HCT116 (cell line): ENCODE results near the gene GDNF. TPM values are rescaled to one million over a fixed set of nuclear protein-coding genes. Genes with fewer than 3 reads are reported as not detected.

ENCODE experiments used
- ATAC-seq: fragments of 200-7000 bp; cut with Tn5 transposase; 2 replicates; pipeline ENCODE4 v1.9.1; 2020; ENCODE audit warnings: mild to moderate bottlenecking, moderate library complexity
- Bru-seq: library from RNA; stranded (reverse); fragments of 400-500 nt; gene quantifications from one replicate; lab custom pipeline; 2021; lab: Mats Ljungman, UMichigan
- BruChase-seq, 2 experiments: library from RNA; stranded (reverse); fragments of 400-500 nt; gene quantifications; one replicate each; lab custom pipeline; 2021; lab: Mats Ljungman, UMichigan
- BruUV-seq: library from RNA; stranded (reverse); fragments of 400-500 nt; replicated peaks from 2 replicates; lab custom pipeline; 2021; lab: Mats Ljungman, UMichigan
- CTCF ChIA-PET: fragments of 300-600 bp; sonication (Branson Sonifier 250); formaldehyde crosslinking; loops from one replicate; lab custom pipeline; 2021; ENCODE audit warnings: antibody characterized with exemption; lab: Charles Lee
- POLR2A ChIA-PET: fragments of 300-600, 350-600 bp; sonication (Branson Sonifier 250); formaldehyde crosslinking; loops from one replicate; lab custom pipeline; 2021; ENCODE audit warnings: antibody characterized with exemption; lab: Charles Lee
- RAD21 ChIA-PET, 2 experiments: fragments of 300-600 bp; sonication (Branson Sonifier 250); formaldehyde crosslinking; loops; one replicate each; lab custom pipeline; 2023; ENCODE audit warnings: low total read pairs in 2 of 2; ENCODE audit not compliant: uncharacterized antibody in 2 of 2, unreplicated experiment in 2 of 2, low non-redundant PET in 1 of 2; lab: Charles Lee
- DNase-seq: peaks from one replicate; pipeline ENCODE4 v3.0.0-alpha.2; 2010; ENCODE audit warnings: low read depth, low spot score
- H2AFZ ChIP-seq: fragments of 200-600 bp; shearing (Covaris generic), sonication (generic); 2 replicates; pipeline ENCODE4 v1.6.1; 2017; ENCODE audit warnings: low read depth, mixed run types, mixed read lengths, antibody characterized with exemption, low read length; ENCODE audit not compliant: poor library complexity, severe bottlenecking
- H3K27ac ChIP-seq: 2 replicates; pipeline ENCODE4 v1.5.1; 2012; ENCODE audit warnings: low read depth, low read length
- H3K27me3 ChIP-seq: fragments of 200-600 bp; sonication (generic); 2 replicates; pipeline ENCODE4 v1.6.1; 2016; ENCODE audit warnings: mixed run types, low read length, mixed read lengths; ENCODE audit not compliant: insufficient read depth
- H3K36me3 ChIP-seq, 2 experiments: fragments of 200-500 bp in 1 of 2; fragments of 200-600 bp in 1 of 2; sonication (Bioruptor generic) in 1 of 2; sonication (generic) in 1 of 2; 2 replicates each; pipeline versions ENCODE4 v1.5.1 to v1.6.1; 2014 to 2016; ENCODE audit warnings: low read length in 2 of 2, inconsistent platforms in 1 of 2, mixed read lengths in 1 of 2, mixed run types in 1 of 2; ENCODE audit not compliant: insufficient read depth in 2 of 2, control insufficient read depth in 1 of 2
- H3K4me1 ChIP-seq, 2 experiments: fragments of 200-600 bp in 1 of 2; sonication (generic) in 1 of 2; 2 replicates each; pipeline versions ENCODE4 v1.5.1 to v1.6.1; 2012 to 2017; ENCODE audit warnings: low read length in 2 of 2, inconsistent platforms in 1 of 2, mild to moderate bottlenecking in 1 of 2, mixed read lengths in 1 of 2, mixed run types in 1 of 2, moderate library complexity in 1 of 2; ENCODE audit not compliant: insufficient read depth in 2 of 2, control insufficient read depth in 1 of 2
- H3K4me2 ChIP-seq: fragments of 200-600 bp; sonication (generic); 2 replicates; pipeline ENCODE4 v1.6.1; 2017; ENCODE audit warnings: mixed run types, low read length, mixed read lengths
- H3K4me3 ChIP-seq, 2 experiments: fragments of 200-600 bp in 1 of 2; sonication (generic) in 1 of 2; replicated peaks in 1 of 2; 2 replicates each; pipeline ENCODE4 v1.5.1; 2011 to 2016; ENCODE audit warnings: low read length in 2 of 2, control low read depth in 1 of 2, low read depth in 1 of 2, mild to moderate bottlenecking in 1 of 2, mixed read lengths in 1 of 2, mixed run types in 1 of 2
- H3K79me2 ChIP-seq: fragments of 200-600 bp; sonication (generic); 2 replicates; pipeline ENCODE4 v1.6.1; 2017; ENCODE audit warnings: mild to moderate bottlenecking, mixed run types, low read length, moderate library complexity, mixed read lengths; ENCODE audit not compliant: insufficient read depth
- H3K9ac ChIP-seq: fragments of 200-600 bp; sonication (generic); 2 replicates; pipeline ENCODE4 v1.6.1; 2016; ENCODE audit warnings: low read length, mixed read lengths
- H3K9me2 ChIP-seq: fragments of 200-600 bp; sonication (generic), shearing (Covaris generic); 2 replicates; pipeline ENCODE4 v1.6.1; 2017; ENCODE audit warnings: mixed run types, mild to moderate bottlenecking, moderate library complexity; ENCODE audit not compliant: insufficient read depth
- H3K9me3 ChIP-seq, 2 experiments: fragments of 200-500 bp in 1 of 2; fragments of 200-600 bp in 1 of 2; sonication (Bioruptor generic) in 1 of 2; sonication (generic) in 1 of 2; 2 replicates each; pipeline ENCODE4 v1.6.1; 2014 to 2017; ENCODE audit warnings: low read length in 2 of 2, mixed read lengths in 2 of 2, inconsistent platforms in 1 of 2, low read depth in 1 of 2, mild to moderate bottlenecking in 1 of 2, mixed run types in 1 of 2, moderate library complexity in 1 of 2; ENCODE audit not compliant: control insufficient read depth in 1 of 2, insufficient read depth in 1 of 2
- H4K20me1 ChIP-seq: fragments of 200-600 bp; sonication (generic), shearing (Covaris generic); 2 replicates; pipeline ENCODE4 v1.6.1; 2017; ENCODE audit warnings: mixed run types, mild to moderate bottlenecking, moderate library complexity; ENCODE audit not compliant: insufficient read depth
- CBX3 ChIP-seq: IDR thresholded peaks from 2 replicates; pipeline ENCODE4 v1.6.1; 2012; ENCODE audit warnings: low read depth
- CEBPB ChIP-seq: IDR thresholded peaks from 2 replicates; pipeline ENCODE4 v1.6.1; 2012; ENCODE audit warnings: low read depth
- EGR1 ChIP-seq: IDR thresholded peaks from 2 replicates; pipeline ENCODE4 v1.6.1; 2012; ENCODE audit warnings: low read depth
- ELF1 ChIP-seq: IDR thresholded peaks from 2 replicates; pipeline ENCODE4 v1.6.1; 2012; ENCODE audit warnings: low read depth, borderline replicate concordance
- EZH2phosphoT487 ChIP-seq: fragments of 200-600 bp; IDR thresholded peaks from 2 replicates; pipeline ENCODE4 v1.6.1; 2018; ENCODE audit warnings: antibody characterized with exemption, borderline replicate concordance
- FOSL1 ChIP-seq: IDR thresholded peaks from 2 replicates; pipeline ENCODE4 v1.6.1; 2012; ENCODE audit warnings: low read depth
- JUND ChIP-seq: IDR thresholded peaks from 2 replicates; pipeline ENCODE4 v1.6.1; 2012
- POLR2A ChIP-seq: IDR thresholded peaks from 2 replicates; pipeline ENCODE4 v1.7.0; 2011; ENCODE audit warnings: borderline replicate concordance; ENCODE audit not compliant: insufficient read depth, insufficient read length; ENCODE audit errors: extremely low read depth
- POLR2AphosphoS5 ChIP-seq: IDR thresholded peaks from 2 replicates; pipeline ENCODE4 v1.6.1; 2011; ENCODE audit warnings: mild to moderate bottlenecking, low read depth, low read length, moderate library complexity
- RAD21 ChIP-seq: IDR thresholded peaks from 2 replicates; pipeline ENCODE4 v1.6.1; 2012; ENCODE audit warnings: low read depth, mild to moderate bottlenecking
- SP1 ChIP-seq: IDR thresholded peaks from 2 replicates; pipeline ENCODE4 v1.6.1; 2012; ENCODE audit warnings: low read depth
- TCF7L2 ChIP-seq: IDR thresholded peaks from 2 replicates; pipeline ENCODE4 v1.7.0; 2011; ENCODE audit warnings: borderline replicate concordance, inconsistent platforms; ENCODE audit not compliant: insufficient read depth, insufficient read length; ENCODE audit errors: extremely low read depth
- YY1 ChIP-seq: IDR thresholded peaks from 2 replicates; pipeline ENCODE4 v1.6.1; 2011; ENCODE audit warnings: low read length, low read depth, moderate library complexity, mild to moderate bottlenecking; ENCODE audit not compliant: insufficient replicate concordance; ENCODE audit errors: extremely low read depth
- ZFX ChIP-seq: fragments of 450-650 bp; IDR thresholded peaks from 2 replicates; pipeline ENCODE4 v1.6.1; 2017
- intact Hi-C: fragments of 100-400 bp; cut with micrococcal nuclease; formaldehyde crosslinking; loops from 2 replicates; pipeline ENCODE4 v1.10.0; 2022
- long read RNA-seq: library from polyadenylated mRNA; unstranded; transcript quantifications from one replicate; pipeline ENCODE4 v2.0.0, GENCODE V29; 2021; ENCODE audit not compliant: unreplicated experiment
- polyA plus RNA-seq: library from polyadenylated mRNA; unstranded; fragments of >200 nt; gene quantifications from 2 replicates; pipeline ENCODE4 v1.2.1, GENCODE V29; 2012; ENCODE audit warnings: missing spikeins
- total RNA-seq: library from RNA; stranded (reverse); gene quantifications from one replicate; pipeline ENCODE4 v1.2.1, GENCODE V29; 2021; ENCODE audit not compliant: unreplicated experiment
- TF ChIP-seq, protein P1 (sequence below): IDR thresholded peaks from 2 replicates; pipeline ENCODE4 v1.6.1; 2011; ENCODE audit warnings: mild to moderate bottlenecking, low read length, moderate library complexity; ENCODE audit not compliant: insufficient replicate concordance; ENCODE audit errors: extremely low read depth
- TF ChIP-seq, protein P2 (sequence below): IDR thresholded peaks from 2 replicates; pipeline ENCODE4 v1.6.1; 2012
- TF ChIP-seq, protein P3 (sequence below), 3 experiments: fragments of 200-600 bp in 1 of 3; sonication (generic) in 1 of 3; IDR thresholded peaks in 2 of 3; conservative IDR thresholded peaks in 1 of 3; 2 replicates each; pipeline ENCODE4 v1.5.1; 2012 to 2017; ENCODE audit warnings: low read depth in 2 of 3, low read length in 2 of 3, antibody characterized with exemption in 1 of 3, borderline replicate concordance in 1 of 3, control low read depth in 1 of 3, mild to moderate bottlenecking in 1 of 3, mixed read lengths in 1 of 3, mixed run types in 1 of 3, moderate library complexity in 1 of 3; ENCODE audit not compliant: insufficient read depth in 1 of 3

Gene GDNF
- total RNA-seq (not detected), Bru-seq, nascent RNA (not detected), BruChase-seq, experiment 1, labeled RNA remaining after a 6-hour chase (not detected), BruChase-seq, experiment 2, labeled RNA remaining after a 2-hour chase (not detected)
- polyA plus RNA-seq, result not detected in 2 replicates
- long read RNA-seq, result 0 reads

GRCh38 chr5:37839407-37840052 is at the start of gene GDNF:
Gene GDNF, minus strand, starts transcription at chr5:37840041. Its CDS starts 5,245 bp downstream, at chr5:37834796.
- H2AFZ ChIP-seq, result no peak within 1 kb of the TSS
- no peak for TF ChIP-seq CEBPB
- TF ChIP-seq, protein P1, sequence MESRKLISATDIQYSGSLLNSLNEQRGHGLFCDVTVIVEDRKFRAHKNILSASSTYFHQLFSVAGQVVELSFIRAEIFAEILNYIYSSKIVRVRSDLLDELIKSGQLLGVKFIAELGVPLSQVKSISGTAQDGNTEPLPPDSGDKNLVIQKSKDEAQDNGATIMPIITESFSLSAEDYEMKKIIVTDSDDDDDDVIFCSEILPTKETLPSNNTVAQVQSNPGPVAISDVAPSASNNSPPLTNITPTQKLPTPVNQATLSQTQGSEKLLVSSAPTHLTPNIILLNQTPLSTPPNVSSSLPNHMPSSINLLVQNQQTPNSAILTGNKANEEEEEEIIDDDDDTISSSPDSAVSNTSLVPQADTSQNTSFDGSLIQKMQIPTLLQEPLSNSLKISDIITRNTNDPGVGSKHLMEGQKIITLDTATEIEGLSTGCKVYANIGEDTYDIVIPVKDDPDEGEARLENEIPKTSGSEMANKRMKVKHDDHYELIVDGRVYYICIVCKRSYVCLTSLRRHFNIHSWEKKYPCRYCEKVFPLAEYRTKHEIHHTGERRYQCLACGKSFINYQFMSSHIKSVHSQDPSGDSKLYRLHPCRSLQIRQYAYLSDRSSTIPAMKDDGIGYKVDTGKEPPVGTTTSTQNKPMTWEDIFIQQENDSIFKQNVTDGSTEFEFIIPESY, result no peak
- TF ChIP-seq EZH2phosphoT487, result no peak
- no peak for TF ChIP-seq RAD21
- TF ChIP-seq ZFX, result no peak
- no peak for TF ChIP-seq SP1
- TF ChIP-seq TCF7L2, result no peak
- TF ChIP-seq POLR2A, result no peak
- TF ChIP-seq EGR1, result no peak
- no peak for TF ChIP-seq JUND
- TF ChIP-seq YY1, result no peak
- TF ChIP-seq, protein P2, sequence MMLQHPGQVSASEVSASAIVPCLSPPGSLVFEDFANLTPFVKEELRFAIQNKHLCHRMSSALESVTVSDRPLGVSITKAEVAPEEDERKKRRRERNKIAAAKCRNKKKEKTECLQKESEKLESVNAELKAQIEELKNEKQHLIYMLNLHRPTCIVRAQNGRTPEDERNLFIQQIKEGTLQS, result no peak
- no peak for TF ChIP-seq POLR2AphosphoS5
- TF ChIP-seq, protein P3, sequence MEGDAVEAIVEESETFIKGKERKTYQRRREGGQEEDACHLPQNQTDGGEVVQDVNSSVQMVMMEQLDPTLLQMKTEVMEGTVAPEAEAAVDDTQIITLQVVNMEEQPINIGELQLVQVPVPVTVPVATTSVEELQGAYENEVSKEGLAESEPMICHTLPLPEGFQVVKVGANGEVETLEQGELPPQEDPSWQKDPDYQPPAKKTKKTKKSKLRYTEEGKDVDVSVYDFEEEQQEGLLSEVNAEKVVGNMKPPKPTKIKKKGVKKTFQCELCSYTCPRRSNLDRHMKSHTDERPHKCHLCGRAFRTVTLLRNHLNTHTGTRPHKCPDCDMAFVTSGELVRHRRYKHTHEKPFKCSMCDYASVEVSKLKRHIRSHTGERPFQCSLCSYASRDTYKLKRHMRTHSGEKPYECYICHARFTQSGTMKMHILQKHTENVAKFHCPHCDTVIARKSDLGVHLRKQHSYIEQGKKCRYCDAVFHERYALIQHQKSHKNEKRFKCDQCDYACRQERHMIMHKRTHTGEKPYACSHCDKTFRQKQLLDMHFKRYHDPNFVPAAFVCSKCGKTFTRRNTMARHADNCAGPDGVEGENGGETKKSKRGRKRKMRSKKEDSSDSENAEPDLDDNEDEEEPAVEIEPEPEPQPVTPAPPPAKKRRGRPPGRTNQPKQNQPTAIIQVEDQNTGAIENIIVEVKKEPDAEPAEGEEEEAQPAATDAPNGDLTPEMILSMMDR (IDR thresholded peaks at IDR 0.05 in 2 of 3, conservative IDR thresholded peaks at IDR 0.05 in 1 of 3; ENCODE audit: borderline replicate concordance in 1 of 3, insufficient read depth in 1 of 3, low read depth in 2 of 3, low read length in 2 of 3), result no peak
- TF ChIP-seq FOSL1, result no peak
- no peak for TF ChIP-seq CBX3
- TF ChIP-seq ELF1, result no peak
- no peaks in the 10 kb centered on the region for H3K79me2 ChIP-seq
- H3K27ac ChIP-seq, result no peak within 1 kb of the TSS
- intact Hi-C loops, result loop anchor here (5.0 kb wide), 1 partner anchor 427 kb away; no protein-coding TSS in a partner anchor
- no peaks in the 10 kb centered on the region for H3K27me3 ChIP-seq
- H3K4me3 ChIP-seq, result no peak within 1 kb of the TSS
- no peaks in the 10 kb centered on the region for H3K36me3 ChIP-seq
- POLR2A ChIA-PET, result no interaction called here
- H3K9me2 ChIP-seq, result no peaks in the 10 kb centered on the region
- H3K9ac ChIP-seq, result no peak within 1 kb of the TSS
- no peak for DNase-seq
- H3K4me2 ChIP-seq, result no peak within 1 kb of the TSS
- no peak for ATAC-seq
- RAD21 ChIA-PET, result no interaction called here
- CTCF ChIA-PET, result no interaction called here
- H3K9me3 ChIP-seq, result no peaks in the 10 kb centered on the region
- peaks cover 2 to 6% of the 10 kb centered on the region in 2 experiments; a peak in 2 of 4 replicates for H3K4me1 ChIP-seq
- H4K20me1 ChIP-seq, result no peaks in the 10 kb centered on the region
- BruUV-seq, result no TSS peak
